Progenitor cell of endocrine pancreas (in vitro differentiated cells): ENCODE measurements around the gene LHX6. TPM values are rescaled to one million over a fixed set of nuclear protein-coding genes. Genes with fewer than 3 reads are reported as not detected.

Source experiments
- DNase-seq: peaks from one replicate; pipeline ENCODE4 v3.0.0; 2021; ENCODE audit warnings: low spot score; ENCODE audit not compliant: unreplicated experiment
- H3K27ac Mint-ChIP-seq: 2 replicates; pipeline ENCODE4 v1.8.0; 2021; ENCODE audit warnings: mild to moderate bottlenecking, moderate library complexity, mixed read lengths
- H3K27me3 Mint-ChIP-seq: 2 replicates; pipeline ENCODE4 v1.8.0; 2021; ENCODE audit warnings: mixed read lengths
- H3K36me3 Mint-ChIP-seq: 2 replicates; pipeline ENCODE4 v1.8.0; 2022; ENCODE audit warnings: mixed read lengths; ENCODE audit not compliant: insufficient read depth
- H3K4me1 Mint-ChIP-seq: 2 replicates; pipeline ENCODE4 v1.8.0; 2021; ENCODE audit warnings: low read depth, mixed read lengths
- H3K4me3 Mint-ChIP-seq: 2 replicates; pipeline ENCODE4 v1.8.0; 2021; ENCODE audit warnings: low read depth, mild to moderate bottlenecking, moderate library complexity, mixed read lengths
- H3K9me3 Mint-ChIP-seq: 2 replicates; pipeline ENCODE4 v1.8.0; 2021; ENCODE audit warnings: low read depth, mixed read lengths
- CTCF ChIP-seq: fragments of 200-600 bp; sonication (generic); IDR thresholded peaks from one replicate; pipeline ENCODE4 v1.5.0; 2021; ENCODE audit warnings: antibody characterized with exemption, mild to moderate bottlenecking; ENCODE audit not compliant: unreplicated experiment
- total RNA-seq: library from RNA; stranded (reverse); gene quantifications from 2 replicates; pipeline ENCODE4 v1.2.1, GENCODE V29; 2021

The LHX6 gene
- total RNA-seq, 1 donor from 2014 or later: 1.6 TPM

- TF ChIP-seq CTCF: no peak
- H3K27ac Mint-ChIP-seq: no peak overlapping the region
- no peaks in the 10 kb centered on the region for H3K9me3 Mint-ChIP-seq
- H3K4me1 Mint-ChIP-seq: peaks cover 10% of the 10 kb centered on the region
- H3K27me3 Mint-ChIP-seq: peaks cover 98% of the 10 kb centered on the region
- no peak for DNase-seq
- no peaks in the 10 kb centered on the region for H3K36me3 Mint-ChIP-seq
- H3K4me3 Mint-ChIP-seq: peak overlapping the region; percentile 19
Observed at GRCh38 chr9:122218935-122219855, 9.6 kb downstream of the LHX6 start.

- H3K4me3 Mint-ChIP-seq: no peak overlapping the region
- H3K27me3 Mint-ChIP-seq: peaks cover 93% of the 10 kb centered on the region
- H3K9me3 Mint-ChIP-seq: no peaks in the 10 kb centered on the region
- no peak for DNase-seq
- H3K27ac Mint-ChIP-seq: no peak overlapping the region
- peaks cover 10% of the 10 kb centered on the region for H3K4me1 Mint-ChIP-seq
- no peaks in the 10 kb centered on the region for H3K36me3 Mint-ChIP-seq
- TF ChIP-seq CTCF: no peak
Observed at GRCh38 chr9:122218071-122218934, 10.5 kb downstream of the LHX6 start.

- Mint-ChIP-seq H3K27me3 (peaks cover 93% of the 10 kb centered on the region), H3K9me3 (no peaks in the 10 kb centered on the region), H3K4me1 (peaks cover 10% of the 10 kb centered on the region), H3K4me3 (no peak overlapping the region), H3K27ac (no peak overlapping the region), H3K36me3 (no peaks in the 10 kb centered on the region)
- no peak for TF ChIP-seq CTCF
- no peak for DNase-seq
Observed at GRCh38 chr9:122217640-122218039, 11.1 kb downstream of the LHX6 start.

GRCh38 chr9:122216798-122217418, 11.8 kb downstream of the LHX6 start:
- TF ChIP-seq CTCF: no peak
- no peak for DNase-seq
- H3K9me3 Mint-ChIP-seq: no peaks in the 10 kb centered on the region

More at GRCh38 chr9:122216798-122217418, 11.8 kb downstream of the LHX6 start:
- Mint-ChIP-seq H3K4me1 (peaks cover 10% of the 10 kb centered on the region), H3K4me3 (no peak overlapping the region), H3K36me3 (no peaks in the 10 kb centered on the region), H3K27me3 (peaks cover 93% of the 10 kb centered on the region), H3K27ac (no peak overlapping the region)
